HG03378 (cell line): ENCODE data around the gene SLC29A3.
"Not testable (repeated sequence)": the region's sequence is repeated elsewhere in the genome, so short reads cannot be mapped to it uniquely, and the experiment has no call there.

Experiments used
- ATAC-seq: cut with Tn5 transposase; IDR thresholded peaks from one replicate; pipeline ENCODE4 v1.9.1; 2021; ENCODE audit warnings: mild to moderate bottlenecking, moderate library complexity; ENCODE audit not compliant: unreplicated experiment

SLC29A3 gene

GRCh38 chr10:71319042-71319799 is at the start of gene SLC29A3:
TSS of gene SLC29A3 (plus strand) at chr10:71319259. CDS start at chr10:71319310, 51 bp downstream.
- ATAC-seq = no peak

GRCh38 chr10:71269301-71270288 is 49.5 kb upstream of the SLC29A3 start:
- no peak for ATAC-seq

GRCh38 chr10:71270301-71271220 is 48.5 kb upstream of the SLC29A3 start:
- ATAC-seq = no peak

- ATAC-seq = no peak
Observed at GRCh38 chr10:71271662-71272055, 47.4 kb upstream of the SLC29A3 start.

GRCh38 chr10:71272056-71272771 is 46.8 kb upstream of the SLC29A3 start:
- ATAC-seq = no peak

GRCh38 chr10:71272974-71273373 is 46.1 kb upstream of the SLC29A3 start:
- not testable (repeated sequence) for ATAC-seq

GRCh38 chr10:71273506-71273905 is 45.6 kb upstream of the SLC29A3 start:
- no peak for ATAC-seq

GRCh38 chr10:71274901-71275796 is 43.9 kb upstream of the SLC29A3 start:
- no peak for ATAC-seq

- ATAC-seq = no peak
Observed at GRCh38 chr10:71276873-71277272, 42.2 kb upstream of the SLC29A3 start.

- no peak for ATAC-seq
Observed at GRCh38 chr10:71277914-71278665, 41.0 kb upstream of the SLC29A3 start.

- ATAC-seq = no peak
Observed at GRCh38 chr10:71278691-71279588, 40.1 kb upstream of the SLC29A3 start.

GRCh38 chr10:71279590-71280170 is 39.4 kb upstream of the SLC29A3 start:
- no peak for ATAC-seq

GRCh38 chr10:71280216-71280615 is 38.8 kb upstream of the SLC29A3 start:
- ATAC-seq = no peak

- ATAC-seq = no peak
Observed at GRCh38 chr10:71280825-71281224, 38.2 kb upstream of the SLC29A3 start.

GRCh38 chr10:71281646-71282322 is 37.3 kb upstream of the SLC29A3 start:
- ATAC-seq = no peak

- ATAC-seq = no peak
Observed at GRCh38 chr10:71282323-71282680, 36.8 kb upstream of the SLC29A3 start.
